Effector CD4-positive, alpha-beta T cell (primary cell): ENCODE measurements around the gene ABCC8.

ENCODE experiments used
- DNase-seq: peaks from one replicate; pipeline ENCODE4 v3.0.0-alpha.2; 2020

Gene ABCC8

DNA sequence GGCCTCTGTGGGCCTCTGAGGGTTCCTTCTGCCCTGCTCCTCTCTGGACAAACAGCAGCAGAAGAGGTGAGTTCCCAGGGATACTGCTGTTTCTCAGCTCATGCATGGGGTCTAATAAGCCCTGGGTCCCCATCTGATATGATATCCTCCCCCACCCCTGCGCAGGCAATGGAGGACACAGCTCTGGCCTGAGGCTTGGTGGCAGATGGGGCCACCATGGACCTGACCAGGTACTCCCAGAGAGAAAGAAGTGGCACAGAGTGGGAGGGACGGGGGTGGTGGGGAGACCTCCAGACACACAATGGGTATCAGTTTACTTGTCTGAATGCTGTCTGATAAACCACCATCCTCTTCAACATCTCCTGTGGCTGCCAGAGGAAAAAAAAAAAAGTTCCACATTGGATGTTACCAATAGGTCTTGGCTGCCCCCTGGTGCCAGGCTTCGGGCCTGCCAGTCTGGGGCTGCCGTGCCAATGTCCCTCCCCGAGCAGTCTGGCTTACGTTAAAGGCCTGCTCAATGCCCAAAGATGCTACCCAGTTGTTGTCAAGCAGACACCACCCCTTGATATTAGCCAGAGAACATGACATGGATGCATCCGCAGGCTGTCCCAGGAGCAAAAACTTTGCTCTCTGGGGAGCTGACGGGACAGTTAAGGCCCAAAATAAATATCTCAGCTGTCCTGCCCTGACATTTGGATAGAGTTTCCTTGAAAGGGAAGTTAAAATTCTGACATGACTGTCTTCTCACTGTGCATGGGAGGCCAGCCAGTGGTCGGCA, 27.9 kb upstream of the ABCC8 start:
- DNase-seq, result peak; percentile 69

DNA sequence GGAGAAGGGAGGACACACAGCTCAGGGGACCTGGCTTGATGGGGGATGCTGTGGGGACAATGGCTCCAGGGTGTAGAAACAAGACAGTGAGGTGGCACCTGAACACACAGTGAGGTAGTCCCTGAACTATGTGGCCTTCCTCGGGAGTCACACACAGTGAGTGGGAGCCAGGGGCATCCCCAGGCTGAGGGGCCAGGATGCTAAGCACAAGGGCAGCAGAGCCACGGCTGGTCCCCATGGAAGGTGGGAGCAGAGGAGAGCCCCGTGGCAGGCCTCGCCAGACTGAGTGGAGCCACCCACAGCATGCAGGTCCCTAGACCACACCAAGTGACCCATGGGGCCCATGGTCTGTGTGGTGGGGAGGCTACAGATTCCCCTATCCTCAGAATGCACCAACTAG, 26.0 kb upstream of the ABCC8 start:
- no peak for DNase-seq

DNA sequence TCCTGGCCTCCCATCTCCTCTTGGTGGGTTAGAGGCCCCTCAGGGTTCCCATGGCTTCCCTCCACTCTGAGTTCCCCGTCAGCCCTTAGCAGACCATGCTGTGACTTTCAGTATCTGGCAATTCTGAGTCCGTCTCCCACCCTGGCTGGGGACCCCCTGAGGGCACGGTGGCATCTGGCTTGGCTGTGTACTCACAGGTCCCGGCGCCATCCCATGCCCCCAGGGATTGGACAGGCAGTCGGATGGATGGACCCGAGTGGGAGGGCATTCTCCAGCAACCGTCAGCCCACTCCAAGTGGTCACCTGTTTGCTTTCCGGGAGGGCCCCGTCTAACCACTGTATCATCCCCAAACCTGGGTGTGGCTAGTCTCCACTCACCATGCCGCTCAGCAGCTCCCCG, 24.0 kb upstream of the ABCC8 start:
- no peak for DNase-seq

DNA sequence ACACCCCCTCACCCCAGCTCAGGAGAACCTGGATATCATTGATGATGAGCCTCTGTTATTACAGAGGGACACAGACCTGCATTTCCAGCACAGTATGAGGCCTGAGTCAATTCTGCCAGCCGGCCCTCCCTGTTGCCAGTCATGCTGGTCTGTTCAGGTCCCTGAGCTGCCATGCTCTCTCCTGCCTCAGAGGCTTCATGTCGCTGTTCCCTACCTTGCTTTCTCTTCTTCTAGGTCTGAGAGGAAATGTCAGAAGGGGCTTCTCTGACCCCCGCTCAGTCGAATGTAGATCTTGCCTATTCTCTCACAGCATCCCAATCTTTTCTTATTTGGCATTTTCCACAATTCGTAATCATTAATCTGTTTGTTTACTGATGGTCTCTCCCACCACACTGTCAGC, 21.8 kb upstream of the ABCC8 start:
- DNase-seq, result no peak

DNA sequence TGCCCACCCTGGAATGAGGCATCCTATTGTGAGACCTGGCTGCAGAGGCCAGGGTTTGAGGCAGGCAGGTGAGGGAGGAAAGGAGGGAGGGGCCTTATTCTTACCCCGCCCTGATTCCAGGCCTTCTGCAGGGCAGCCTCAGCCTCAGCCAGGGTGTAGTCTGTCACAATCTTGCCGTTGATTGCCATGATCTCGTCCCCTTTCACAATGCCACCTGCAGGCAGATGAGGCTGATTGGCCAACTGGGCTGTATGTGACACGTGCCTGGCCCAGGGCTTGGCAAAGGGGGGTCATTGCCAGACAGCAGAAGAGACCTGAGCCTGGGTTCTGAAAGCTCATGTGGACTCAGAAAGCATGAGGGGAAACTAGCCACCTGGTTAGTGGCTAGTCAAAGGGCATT, 21.4 kb upstream of the ABCC8 start:
- DNase-seq, result no peak

DNA sequence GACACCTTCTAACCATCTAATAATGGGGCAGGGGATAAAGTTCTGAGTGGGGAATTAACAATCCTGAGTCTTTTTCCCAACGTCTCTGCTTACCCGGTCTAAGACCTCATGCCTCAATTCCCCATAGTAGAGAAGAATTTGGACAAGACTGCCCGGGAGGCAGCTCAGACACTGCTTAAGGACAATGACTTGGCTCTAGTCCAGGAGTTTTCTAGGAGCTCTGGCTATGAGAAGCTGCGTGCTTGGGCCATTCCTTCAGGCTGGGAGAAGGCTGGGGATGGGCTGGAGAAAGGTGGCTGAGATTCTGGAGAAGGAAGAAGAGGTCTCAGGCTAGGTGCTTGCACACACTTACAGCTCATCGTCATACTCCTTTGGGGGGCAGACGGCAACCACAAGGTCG, 19.8 kb upstream of the ABCC8 start:
- no peak for DNase-seq

DNA sequence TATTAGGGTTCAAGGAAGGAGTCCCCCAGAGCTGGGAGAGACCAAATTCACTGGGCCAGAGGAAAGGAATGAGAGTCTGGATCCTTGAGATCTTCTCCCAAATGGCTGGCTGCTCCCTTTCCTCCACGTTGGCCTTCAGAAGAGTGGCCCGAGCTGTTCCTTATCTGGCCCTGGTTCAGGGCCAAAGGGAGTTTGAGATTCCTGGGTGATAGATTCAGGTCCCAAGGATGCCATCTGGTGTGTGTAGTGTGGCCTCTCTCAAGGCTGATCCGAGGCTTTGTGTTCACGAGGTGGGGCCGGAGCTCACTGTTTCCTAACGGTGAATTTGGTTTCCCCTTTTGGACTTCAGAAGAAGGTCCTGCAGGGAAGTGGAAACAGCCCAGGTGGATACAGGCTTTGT, 17.4 kb upstream of the ABCC8 start:
- DNase-seq, result no peak

DNA sequence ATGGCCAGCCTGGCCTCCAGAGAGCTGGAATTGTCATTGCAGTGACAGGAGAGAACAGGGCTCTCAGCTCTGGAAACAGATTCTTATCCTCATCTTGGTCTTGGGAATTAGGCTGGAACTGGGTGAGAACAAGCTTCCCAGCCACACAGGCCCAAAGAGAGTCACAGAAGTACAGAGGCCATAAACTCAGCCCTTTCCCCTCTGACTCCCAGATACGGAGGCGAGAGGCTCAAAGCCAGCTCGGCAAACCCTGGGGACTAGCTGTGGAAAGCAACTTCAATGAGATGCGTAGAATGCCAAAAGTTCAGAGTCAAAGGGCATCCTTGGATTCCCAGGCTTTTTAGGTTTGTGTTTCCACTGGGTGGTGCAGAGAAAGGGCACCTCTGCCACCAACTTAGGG, 14.3 kb upstream of the ABCC8 start:
- no peak for DNase-seq

DNA sequence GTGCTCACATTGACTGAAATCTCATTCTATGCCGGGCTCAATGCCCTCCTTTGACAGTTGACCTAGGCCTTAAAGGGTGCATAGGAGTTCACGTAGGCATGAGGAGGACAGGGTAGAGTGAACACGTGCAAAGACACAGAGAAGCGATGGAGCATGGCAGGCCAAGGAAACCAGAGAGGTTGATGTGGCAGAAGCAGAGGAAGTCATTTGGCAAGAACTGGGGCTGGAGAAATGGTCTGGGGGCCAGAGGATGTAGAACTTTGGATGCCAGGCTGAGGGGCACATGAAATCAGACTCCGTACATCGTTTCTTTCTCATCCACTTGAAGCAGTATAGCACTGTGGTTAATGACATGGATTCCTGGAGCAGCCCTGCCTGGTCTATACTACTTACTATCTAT, 13.6 kb upstream of the ABCC8 start:
- DNase-seq, result no peak

DNA sequence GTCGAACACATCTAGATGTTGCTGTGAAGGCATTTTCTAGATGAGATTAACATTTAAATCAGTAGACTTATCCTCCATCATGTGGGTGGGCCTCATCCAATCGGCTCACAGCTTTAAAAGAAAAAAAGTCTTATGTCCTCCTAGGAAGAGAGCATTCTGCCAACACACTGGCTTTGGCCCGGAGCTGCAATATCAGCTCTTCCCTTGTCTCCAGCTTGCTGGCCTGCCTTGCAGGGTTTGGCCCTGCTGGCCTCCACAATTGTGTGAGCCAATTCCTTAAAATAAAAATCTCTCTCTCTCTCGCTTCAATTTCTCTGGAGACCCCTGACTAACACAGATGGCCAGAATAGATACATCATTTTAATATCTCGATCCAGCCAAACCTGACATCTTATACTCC, 13.1 kb upstream of the ABCC8 start:
- no peak for DNase-seq

DNA sequence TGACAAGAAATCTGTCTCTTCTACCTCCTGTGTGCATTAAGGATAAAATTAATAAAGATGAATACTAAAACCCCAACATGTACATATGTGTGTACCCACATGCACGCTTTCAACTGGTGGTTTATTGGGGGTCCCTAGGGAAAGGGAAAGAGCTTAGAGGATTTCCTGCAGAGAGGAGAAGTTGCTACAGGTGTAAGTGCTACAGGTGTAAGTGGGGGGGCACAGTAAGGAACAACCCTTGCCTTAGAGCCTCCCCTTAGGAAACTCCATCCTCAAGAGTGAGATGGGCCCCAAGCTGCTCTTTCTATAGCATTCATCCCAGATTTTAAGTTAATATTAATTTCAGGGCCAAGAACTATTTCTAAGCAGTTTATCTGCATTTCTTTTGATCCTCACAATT, 11.9 kb upstream of the ABCC8 start:
- no peak for DNase-seq

DNA sequence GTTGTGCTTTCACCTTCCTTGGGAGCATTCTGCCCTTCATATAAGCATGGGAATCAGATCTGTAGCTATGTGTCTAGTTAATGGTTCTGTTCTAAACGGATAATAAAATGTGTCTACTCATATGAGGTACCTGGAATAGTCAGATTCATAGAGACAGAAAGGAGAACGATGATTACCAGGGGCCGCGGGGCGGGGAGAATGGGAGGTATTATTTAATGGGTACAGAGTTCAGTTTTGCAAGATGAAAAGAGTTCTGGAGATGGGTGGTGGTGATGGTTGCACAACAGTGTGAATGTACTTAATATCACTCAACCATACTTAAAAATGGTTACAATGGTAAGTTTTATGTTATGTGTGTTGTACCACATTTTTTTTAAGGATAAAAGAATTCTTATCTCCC, 10.0 kb upstream of the ABCC8 start:
- no peak for DNase-seq

DNA sequence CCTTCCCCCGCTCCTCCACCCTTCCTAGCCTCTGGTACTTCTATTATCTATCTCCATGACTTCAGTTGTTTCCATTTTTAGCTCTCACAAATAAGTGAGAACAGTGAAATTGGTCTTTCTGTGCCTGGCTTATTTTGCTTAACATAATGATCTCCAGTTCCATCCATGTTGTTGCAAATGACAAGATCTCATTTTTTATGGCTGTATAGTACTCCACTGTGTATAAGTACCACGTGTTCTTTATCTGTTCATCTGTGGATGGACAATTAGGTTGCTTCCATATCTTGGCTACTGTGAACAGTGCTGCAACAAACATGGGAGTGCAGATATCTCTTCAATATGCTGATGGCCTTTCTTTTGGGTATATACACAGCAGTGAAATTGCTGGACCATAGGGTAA, 6.9 kb upstream of the ABCC8 start:
- DNase-seq, result no peak

DNA sequence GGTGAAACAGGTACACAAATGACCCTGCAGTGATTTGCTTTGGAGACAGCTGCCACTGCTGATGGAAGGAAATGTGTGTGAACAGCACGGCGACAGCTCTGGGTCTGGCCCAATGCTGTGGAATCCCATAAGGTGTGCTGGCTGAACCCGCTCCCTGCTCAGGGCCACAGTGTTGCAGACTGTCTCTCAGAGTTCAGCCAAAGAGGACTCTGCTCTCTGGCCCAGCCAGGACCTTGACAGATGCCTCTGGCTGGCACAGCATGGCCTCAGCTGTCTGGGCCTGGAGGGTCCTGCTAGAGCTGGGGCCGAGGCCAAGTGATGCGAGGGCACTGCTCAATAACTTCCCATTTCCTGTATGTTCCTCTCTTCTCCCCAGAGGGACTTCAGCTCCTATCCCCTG, 5.3 kb upstream of the ABCC8 start:
- no peak for DNase-seq

DNA sequence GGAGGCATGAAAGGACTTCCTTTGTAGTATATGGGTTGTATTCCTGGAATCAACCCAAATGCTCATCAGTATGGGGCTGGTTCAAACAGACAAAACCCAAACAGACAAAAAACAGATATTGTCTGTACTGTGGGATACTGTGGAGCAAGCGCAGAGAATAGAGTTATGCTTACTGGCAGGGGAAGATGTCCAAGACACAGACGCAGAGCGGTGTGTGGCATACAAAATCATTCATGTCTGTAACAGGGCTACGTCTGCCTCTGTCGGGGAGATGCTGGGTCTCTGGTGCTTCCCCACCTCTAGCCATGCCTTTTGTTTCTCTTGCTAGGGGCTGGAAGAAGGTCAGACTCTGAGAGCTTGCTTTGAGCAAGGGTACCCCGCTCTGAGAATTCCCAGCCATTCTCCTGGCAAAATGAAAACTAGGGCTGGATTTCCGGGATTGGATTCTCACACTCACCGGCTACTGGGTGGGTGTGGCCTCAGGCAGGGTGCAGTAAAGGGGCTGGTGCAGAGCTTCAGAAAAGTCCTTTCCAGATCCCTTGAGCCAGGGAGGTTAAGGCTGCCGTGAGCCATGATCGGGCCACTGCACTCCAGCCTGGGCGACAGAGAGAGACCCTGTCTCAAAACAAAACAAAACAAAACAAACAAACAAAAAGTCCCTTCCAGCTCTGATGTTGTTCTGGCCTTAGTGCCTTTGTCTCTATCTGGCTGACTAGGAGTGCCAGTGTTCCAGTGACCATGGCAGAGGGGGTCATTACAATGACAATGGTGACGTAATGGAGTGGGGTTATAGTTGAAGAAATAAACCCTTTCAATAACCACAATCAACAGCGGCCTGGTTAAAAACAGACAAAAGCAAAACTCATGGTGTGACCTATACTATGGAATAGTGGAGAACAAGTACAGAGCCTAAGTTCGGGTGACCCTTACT, 2.9 kb upstream of the ABCC8 start:
- no peak for DNase-seq

DNA sequence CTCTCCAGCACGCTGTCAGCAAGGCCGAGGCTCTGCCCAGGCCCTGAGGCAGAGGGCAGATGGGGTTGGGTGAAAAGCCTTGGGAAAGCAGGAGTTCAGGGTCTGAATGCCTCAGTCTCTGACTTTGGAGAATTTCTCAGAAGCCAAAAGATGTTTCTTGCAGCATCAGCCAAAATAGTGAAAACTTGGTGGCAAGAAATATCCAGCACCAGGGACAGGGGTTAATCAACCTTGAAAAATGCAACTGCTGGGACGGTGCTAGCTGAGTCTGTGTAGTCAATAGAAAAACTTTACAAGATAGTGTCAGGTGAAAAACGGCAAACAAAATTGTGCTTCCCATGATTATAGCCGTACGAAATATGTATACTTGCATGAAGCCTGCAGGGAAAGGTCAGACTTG, 1.4 kb upstream of the ABCC8 start:
- no peak for DNase-seq

DNA sequence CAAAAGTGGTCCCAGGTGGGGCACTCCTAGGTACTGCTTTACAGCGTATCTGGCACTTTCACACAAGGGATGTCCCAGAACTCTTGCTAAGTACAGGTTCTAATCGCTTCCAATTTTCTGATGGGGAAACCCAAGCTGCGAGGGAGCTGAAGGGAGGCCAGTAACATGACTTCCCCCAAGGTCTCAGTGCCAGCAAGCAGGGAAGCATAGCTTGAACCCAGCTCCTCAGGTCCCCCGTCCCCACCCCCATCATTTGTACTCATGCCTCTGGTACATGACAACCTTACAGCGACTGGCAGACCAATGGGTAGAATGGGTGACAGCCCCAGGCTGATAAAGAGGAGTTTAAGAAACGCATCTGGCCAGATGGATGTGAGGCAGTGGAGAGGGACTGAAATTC, 716 bp upstream of the ABCC8 start:
- DNase-seq, result no peak

DNA sequence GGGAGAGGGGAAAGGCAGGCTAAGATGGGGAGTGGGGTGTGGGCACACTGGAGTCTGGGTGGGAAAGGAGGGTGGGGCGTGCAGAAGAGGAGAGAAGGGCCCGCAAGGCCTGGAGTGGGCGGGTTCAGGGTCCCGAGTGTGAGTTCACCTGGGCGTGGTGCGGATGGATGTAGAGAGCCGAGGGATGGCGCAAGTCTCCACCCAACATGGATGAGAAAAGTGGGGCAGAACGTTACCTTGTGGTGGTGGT, 364 bp upstream of the ABCC8 start:
- DNase-seq, result no peak

DNA sequence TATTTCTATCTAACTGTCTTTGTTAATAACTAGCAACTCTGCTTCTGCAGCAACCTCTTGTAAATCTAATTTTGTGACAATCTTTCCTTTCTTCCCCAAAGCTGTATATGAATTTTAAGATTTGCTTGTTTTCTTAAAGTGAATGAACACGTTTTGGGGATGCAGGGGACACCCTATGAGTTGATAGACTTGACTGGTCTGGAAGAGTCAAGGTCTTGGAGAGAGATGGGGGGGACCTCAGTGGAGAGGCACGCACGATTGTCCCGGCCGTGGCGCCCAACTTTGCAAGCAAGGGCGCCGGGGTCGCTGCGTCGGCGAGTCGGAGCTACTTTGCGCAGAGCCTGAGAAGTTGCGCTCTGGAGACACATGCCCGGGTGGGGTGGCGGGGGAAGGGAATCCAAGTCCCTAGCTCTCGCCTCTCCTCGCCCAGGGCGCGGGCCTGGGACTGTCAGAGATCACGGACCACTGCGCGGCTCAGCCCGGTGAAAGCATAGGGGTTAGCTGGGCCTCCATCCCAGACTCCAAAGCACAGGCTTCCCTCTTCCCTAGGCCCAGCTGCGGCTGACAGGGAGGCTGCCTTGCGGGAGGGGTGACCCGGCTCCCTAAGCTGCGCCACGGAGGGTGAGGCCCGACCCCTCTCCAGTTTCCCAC, 854 bp downstream of the ABCC8 start:
- DNase-seq, result no peak

DNA sequence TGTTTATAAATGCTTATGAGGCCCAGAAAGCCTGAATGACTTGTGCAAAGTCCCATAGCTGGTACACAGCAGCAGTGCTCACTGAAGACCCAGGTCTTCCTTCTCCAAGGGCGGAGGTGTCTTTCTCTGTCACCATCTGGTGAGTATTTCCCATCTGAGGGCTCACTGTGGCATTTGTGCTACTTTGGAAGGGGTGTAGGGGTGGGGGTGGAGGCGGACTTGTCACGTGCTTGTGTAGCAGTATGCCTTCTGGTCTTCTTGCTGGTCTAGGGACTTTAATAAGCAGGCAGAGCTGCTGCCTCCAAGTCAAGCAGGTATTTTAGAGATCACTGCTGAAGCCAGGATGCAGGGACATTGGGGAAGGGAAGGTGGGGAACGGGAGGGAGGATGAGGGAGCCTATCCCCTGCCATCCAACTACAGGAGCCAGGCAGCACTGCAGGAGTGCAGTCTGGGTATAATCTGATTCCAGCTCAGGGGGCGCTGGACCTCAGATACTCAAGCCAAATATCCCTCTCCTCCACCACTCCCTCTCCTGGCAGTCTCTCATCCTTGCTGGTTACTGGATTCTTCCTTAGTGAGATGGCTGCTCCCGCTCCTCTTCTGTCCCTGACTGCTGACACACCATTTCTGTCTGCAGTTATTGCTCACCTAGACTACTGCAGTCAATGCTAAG, 3.4 kb downstream of the ABCC8 start:
- no peak for DNase-seq

DNA sequence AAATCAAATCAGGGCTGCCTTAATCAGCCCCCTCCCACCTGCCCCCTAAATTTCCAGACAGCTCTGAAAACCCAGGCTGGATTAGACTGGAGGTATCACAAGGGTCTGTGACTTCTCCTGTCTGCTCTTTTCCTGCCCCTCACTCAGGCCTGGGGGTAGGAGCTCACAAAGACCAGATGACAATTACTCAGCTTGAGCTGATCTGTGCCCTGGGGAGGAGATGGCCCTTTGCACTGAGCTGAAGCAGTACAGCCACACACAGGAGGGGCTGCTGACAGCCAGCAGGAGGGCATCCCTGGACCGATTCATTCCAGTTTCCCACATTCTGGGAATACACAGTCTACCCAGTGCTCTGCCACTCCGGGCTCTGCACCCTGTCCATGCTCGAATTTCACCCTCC, 4.2 kb downstream of the ABCC8 start:
- DNase-seq, result no peak

DNA sequence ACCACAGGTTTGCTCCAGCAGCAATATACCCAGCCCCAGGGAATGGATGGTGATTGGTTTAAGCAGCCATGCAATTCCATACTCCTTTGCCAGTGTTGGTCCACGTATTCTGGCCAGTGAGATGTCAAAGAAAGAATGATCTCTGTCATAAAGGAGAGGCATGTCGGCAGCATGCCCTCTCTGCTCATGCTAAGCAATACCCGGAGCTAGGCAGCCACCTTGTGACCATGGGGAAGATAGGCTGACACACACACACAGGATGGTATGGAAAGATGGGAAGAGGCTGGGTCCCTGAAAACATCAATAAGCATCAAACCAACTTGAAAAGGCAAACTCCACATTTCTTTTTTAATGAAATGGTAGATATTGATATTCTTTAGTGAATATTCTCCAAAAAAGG, 5.1 kb downstream of the ABCC8 start:
- DNase-seq, result no peak

DNA sequence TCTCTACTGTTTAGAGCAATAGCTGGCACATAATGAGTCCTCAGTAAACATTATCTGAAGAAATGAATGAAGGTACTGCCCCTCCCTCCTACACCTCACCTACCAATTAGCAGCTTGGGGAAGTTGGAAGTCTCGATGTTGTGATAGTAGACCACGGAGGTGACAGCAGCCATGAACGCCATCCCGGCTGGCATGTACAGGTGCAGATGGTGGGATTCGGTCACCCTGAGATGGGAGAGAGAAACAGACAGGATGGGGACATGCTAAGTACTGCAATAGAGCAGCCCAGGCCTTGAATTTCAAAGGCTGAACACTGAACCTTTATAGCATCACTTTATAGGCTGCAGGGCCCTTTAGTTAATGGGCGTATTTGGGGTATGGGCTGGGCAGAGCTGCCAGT, 6.6 kb downstream of the ABCC8 start:
- DNase-seq, result no peak

DNA sequence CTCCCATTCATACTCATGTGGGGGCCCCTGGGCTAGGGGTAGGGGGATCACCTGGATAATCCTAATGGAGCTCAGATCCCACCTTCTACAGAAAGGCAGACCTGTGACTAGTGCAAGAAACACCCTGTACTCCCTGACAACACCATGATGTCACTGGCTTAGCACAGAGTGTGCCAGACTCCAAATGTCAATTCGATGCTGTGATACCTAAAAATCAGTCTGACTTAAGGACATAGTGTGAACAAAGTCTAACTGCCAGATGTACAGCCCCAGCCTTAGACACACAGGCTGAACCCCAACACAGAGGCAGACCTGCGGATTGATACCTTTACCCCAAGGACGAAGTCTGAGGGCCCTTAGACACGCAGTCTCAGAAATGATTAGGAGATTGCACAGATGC, 8.5 kb downstream of the ABCC8 start:
- no peak for DNase-seq
